HG02798 (cell line): ENCODE results near the gene KIF4B.
"Not testable (repeated sequence)": the region's sequence is repeated elsewhere in the genome, so short reads cannot be mapped to it uniquely, and the experiment has no call there.

ENCODE experiments used
- ATAC-seq: cut with Tn5 transposase; IDR thresholded peaks from one replicate; pipeline ENCODE4 v1.9.1; 2021; ENCODE audit warnings: mild to moderate bottlenecking; ENCODE audit not compliant: unreplicated experiment, poor library complexity

KIF4B gene

DNA sequence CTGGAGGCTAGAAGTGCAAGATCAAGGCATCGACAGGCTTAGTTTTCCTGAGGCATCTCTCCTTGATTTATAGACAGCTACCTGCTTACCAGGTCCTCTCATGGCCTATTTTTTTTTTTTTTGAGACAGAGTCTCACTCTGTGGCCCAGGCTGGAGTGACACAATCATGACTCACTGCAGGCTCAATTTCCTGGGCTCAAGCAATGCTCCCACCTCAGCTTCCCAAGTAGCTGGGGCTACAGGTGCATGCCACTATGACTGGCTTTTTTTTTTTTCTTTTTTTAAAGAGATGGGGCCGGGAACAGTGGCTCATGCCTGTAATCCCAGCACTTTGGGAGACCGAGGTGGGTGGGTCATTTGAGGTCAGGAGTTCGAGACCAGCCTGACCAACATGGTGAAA, 10.8 kb upstream of the KIF4B start:
- not testable (repeated sequence) for ATAC-seq

DNA sequence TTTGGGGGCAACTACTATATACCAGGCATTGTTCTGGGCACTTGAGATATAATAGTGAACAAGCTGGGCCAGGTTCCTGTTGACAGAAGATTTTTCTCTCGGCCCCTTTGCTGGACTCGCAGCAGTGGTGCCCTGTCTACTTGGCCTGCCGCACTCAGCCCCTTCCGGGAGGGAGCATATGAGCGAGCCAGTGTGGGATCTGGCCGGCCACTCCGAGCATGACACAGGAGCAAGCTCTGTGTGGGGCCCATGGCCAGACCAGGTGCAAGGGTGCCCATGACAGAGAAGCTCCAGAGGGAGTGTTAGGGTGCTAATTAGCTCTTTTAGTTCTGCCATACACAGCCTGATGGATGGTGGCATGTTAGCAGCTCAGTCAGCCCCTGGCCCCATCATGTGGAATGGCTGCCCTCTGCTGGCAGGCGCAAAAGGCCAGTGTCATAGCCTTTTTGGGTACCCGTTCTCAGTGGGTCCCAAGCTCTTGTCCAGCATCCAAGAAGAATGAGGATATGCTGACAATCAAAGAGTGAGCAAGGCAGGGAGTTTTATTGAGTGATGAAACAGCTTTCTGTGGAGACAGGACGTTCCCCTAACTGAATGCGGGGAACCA, 9.3 kb upstream of the KIF4B start:
- no peak for ATAC-seq

DNA sequence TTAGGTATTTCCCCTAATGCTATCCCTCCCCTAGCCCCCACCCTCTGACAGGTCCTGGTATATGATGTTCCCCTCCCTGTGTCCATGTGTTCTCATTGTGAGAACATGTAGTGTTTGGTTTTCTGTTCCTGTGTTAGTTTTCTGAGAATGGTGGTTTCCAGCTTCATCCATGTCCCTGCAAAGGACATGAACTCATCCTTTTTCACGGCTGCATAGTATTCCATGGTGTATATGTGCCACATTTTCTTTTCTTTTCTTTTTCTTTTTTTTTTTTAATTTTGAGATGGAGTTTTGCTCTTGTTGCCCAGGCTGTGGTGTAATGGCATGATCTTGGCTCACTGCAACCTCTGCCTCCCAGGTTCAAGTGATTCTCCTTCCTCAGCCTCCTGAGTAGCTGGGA, 7.3 kb upstream of the KIF4B start:
- ATAC-seq = not testable (repeated sequence)

DNA sequence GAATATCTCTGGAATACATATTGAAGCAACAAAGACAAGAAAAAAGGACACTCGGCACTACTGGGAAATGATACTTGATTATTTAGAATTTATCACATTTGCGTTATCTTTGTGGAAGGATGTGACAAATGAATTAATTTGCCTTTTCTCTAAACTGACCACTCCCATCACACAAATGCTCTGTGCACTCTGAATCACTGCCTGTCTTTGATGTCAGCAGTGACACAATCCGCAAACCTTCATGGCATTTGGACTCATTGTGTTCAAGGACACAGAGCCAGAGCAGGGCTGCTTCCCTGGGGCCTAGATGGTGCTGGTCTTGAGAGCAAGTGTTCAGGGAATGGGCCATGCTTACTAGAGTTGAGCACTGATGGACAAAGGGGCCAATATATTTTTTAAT, 4.9 kb upstream of the KIF4B start:
- ATAC-seq = no peak

DNA sequence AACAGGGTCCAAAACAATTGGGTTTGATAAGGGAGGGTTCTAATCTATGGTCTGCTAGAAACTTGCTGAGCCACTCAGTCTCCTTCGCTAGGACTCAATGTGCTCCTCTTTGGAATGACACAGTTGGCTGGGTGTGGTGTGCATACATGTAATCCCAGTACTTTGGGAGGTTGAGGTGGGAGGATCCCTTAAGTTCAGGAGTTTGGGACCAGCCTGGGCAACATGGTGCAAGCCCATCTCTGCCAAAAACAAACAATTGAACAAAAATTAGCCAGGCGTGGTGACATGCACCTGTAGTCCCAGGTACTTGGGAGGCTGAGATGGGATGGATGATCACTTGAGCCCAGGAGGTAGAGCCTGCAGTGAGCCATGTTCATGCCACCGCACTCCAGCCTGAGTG, 2.7 kb upstream of the KIF4B start:
- no peak for ATAC-seq

DNA sequence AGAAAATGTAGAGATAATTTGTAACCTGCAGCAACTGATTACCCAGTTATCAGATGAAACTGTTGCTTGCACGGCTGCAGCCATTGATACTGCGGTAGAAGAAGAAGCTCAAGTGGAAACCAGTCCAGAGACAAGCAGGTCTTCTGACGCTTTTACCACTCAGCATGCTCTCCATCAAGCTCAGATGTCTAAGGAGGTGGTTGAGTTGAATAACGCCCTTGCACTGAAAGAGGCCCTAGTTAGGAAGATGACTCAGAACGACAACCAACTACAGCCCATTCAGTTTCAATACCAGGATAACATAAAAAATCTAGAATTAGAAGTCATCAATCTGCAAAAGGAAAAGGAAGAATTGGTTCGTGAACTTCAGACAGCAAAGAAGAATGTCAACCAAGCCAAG, 1.7 kb downstream of the KIF4B start:
- ATAC-seq = no peak

DNA sequence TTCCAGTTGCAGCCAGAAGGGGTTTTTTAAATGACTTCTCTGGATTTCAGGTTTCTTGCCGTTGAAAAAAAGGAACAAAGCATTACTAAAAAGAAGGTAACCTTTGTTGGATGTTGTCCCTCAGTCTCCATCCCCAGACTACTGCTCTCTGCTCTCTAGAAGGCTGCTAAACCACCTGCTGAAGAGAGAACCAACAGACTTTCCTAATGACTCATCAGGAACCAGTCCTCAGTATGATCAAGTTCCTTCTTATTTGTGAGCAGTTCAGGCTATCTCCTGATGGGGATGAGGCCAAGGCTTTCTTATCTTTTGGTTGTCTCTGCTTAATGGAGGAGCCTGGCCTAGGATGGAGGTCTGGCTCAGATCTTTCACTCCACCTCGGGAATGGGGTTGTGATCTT, 4.1 kb downstream of the KIF4B start:
- peak; percentile 97 for ATAC-seq

DNA sequence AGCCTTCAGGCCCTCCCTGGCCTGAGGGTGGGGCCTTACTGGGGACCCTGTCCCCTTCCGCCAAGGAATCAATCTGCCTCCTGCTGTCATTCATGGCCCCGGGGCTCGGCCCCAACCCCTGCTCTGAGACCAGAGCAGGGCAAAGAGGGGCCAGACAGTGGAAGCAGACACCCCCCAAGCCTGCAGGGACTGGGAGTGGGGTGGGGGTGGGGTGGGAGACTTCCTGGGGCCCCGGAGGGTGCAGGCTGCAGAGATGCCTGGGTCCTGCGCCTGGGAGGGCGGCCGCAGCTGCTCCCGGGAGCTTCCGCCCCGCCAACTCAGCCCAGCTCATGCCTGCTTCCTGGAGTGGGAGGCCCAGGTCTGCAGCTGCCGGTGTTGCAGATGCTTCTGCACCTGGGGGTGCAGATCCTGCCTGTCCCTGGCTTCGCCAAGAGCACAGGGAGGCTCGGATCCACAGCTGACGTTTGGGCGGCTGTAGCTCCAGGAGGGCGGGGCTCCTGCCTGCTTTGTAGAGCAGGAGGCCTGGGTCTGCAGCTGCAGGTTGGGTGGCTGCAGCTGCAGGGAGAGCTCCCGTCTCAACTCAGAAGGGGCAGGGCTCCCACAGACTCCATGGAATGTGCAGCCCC, 6.2 kb downstream of the KIF4B start:
- ATAC-seq = no peak

DNA sequence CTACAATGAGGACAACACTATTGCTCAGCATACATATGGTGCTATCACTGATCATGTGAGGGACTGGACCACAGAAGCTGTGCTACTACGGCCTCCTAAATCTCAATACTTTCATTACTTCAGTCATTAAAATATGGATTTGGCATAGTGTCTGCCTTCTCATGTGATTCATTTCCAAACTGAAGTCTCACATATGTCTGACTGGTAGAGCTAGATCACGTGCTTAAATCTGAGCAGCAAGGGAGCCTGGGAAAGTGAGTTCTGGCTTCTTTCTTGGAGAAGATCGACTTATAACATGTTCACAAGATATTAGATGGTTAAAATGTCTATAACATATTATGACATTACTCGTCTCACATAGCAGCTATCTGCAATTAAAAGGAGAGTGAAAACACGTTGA, 8.3 kb downstream of the KIF4B start:
- no peak for ATAC-seq

DNA sequence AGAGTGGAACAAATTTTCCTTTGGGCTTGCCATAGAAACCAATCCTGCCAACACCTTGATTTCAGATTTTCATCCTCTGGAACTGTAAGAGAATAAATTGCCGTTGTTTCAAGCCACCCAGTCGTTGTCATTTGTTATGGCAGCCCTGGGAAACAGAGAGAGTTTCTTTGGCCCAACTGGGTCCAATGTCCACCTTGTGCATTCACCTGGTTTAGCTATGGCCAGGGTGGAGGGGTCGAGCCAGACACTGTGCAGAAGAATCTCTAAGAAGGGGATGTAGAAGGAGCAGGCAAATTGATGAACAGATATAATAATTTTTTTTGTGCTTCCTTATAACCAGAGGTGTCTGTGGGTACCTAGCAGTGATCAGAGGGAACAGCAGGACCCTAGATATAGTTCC, 9.8 kb downstream of the KIF4B start:
- no peak for ATAC-seq

DNA sequence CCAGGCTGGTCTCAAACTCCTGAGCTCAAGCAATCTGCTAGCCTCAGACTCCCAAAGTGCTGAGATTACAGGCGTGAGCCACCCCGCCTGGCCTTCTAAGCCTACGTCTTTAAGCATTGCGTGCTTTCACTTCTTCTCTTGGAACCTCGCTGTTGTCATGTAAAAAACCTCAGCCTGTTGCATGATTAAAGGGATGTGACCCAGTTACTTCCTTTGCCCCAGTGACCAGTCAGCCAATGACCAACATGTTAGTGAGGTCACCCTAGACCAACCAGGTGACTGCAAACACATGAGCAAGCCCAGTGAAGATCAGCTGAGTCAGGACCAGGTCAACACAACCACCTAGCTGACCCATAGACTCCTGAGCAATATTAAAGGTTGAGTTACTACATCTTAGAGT, 10.5 kb downstream of the KIF4B start:
- no peak for ATAC-seq

DNA sequence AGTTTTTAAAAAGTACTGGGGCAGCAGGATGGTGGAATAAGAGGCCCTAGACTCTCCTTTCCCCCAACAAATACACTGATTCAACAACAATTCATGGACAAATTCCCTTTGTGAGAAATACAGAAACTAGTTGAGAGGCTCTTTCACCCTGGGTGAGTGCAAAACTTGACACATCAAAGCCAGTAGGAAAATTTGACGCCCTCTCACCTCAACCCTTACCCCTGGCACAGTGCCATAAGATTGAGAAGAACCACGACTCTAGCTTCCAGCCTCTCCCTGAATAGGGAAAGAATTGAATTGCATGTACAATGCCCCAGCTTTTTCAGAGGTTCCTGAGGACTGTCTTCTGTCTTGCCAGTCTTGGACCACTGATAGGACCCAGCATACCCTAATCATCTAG, 12.3 kb downstream of the KIF4B start:
- no peak for ATAC-seq

DNA sequence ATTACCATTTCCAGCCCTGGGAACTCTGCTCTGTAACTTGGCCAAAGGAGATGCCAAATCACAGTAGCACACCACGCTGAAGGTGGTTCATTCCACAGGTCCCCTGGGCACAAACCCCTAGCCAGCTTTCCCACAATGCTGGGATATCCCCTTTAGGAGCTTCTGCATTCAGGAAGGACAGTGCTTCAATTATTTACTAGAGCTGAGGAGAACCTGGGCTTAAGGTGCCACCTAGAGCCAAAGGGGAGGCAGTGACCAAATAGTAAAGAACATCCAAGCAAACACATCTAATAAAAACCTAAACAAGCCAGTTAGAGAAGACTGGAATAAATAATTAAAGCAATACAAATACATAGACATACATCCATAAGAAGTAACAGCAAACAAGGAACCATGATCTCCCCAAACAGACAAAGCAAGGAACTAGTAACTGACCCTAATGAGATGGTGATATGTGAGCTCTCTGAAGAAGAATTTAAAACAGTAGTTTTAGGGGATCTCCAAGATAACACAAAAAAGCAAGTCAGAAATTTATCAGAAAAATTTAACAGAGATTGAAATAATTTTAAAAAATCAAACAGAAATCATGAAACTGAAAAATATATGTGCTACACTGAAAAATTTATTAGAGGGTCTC, 14.6 kb downstream of the KIF4B start:
- ATAC-seq = no peak

DNA sequence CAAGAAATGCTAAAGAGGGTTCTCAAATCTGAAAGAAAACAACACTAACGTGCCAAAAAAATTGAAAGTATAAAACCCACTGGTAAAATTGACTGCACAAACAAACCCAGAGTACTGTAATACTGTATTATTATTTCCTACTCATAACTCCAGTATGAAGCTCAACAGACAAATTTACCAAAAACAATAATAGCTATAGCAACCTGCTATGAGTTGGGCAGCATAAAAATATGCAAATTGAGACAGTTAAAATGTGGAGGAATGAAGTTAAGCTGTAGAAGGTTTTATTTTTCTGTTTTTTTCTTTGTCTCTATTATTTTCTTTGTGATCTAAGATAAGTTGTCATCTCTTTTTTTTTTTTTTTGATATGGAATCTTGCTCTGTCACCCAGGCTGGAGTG, 15.7 kb downstream of the KIF4B start:
- ATAC-seq = no peak

DNA sequence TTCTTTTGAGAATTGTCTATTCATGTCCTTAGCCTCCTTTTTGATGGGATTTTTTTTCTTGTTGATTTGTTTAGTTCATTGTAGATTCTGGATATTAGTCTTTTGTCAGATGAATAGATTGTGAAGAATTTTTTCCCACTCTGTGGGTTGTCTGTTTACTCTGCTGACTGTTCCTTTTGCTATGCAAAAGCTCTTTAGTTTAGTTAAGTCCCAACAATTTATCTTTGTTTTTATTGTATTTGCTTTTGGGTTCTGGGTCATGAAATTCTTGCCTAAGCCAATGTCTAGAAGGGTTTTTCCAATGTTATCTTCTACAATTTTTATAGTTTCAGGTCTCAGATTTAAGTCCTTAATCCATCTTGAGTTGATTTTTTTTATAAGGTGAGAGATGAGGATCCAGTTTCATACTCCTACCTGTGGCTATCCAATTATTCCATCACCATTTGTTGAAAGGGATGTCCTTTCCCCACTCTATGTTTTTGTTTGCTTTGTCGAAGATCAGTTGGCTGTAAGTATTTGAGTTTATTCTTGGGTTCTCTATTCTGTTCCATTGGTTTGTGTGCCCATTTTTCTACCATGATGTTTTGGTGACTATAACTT, 20.7 kb downstream of the KIF4B start:
- ATAC-seq = not testable (repeated sequence)

DNA sequence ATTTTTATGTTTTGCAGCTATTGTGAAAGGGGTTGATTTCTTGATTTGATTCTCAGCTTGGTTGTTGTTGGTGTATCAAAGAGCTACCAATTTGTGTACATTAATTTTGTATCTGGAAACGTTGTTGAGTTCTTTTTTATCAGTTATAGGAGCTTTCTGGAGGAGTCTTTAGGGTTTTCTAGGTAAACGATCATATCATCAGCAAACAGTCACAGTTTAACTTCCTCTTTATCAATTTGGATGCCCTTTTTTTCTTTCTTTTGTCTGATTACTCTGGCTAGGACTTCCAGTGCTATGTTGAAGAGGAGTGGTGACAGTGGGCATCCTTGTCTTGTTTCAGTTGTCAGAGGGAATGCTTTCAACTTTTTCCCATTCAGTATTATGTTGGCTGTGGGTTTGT, 21.5 kb downstream of the KIF4B start:
- ATAC-seq = not testable (repeated sequence)

DNA sequence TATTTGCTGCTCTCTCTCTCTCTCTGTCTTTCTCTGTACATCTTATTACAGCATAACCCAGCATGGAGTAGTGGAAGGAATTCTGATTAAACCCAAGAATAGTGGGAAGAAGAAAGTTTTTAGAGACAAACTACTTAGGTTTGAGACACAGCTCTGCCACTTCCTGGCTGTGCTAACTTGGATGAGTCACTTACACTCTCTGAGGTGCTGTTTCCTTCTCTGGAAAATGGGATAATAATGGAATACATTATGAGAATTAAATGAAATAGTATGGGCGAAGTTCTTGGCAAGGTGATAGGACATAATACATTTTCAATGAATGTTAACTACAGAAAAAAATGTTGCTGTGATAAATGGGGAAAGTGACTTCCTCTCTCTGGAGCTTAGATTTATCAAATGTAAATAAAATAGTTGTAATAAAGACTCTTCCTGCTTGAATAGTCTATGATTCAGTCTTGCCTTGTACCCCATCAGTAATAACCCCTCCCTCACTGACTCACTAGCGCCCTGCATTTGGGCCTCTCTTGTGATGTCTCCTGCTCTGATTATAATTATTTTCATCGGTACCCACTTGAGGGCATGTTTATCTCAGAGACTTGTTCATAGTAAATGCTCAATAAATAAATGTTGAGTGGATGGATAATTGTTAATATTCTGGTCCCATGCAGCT, 27.6 kb downstream of the KIF4B start:
- ATAC-seq = no peak

DNA sequence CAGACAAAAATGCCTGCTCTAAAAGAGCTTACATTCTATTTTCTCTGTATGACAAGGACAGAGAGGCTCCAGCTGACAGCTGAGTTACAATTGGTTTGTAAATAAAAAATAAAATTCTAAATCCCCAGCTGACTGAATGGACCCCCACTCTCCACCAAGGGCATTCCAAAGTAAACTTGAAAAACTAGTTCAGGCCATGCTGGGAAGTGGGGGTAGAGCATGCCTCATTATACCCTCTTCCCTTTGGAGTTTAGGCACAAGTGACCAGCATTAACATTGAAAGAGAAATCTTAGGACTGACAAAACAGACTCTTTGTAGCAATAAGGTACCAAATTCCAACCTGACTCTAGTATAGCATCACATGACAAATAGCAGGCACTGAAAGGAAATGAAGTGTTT, 31.0 kb downstream of the KIF4B start:
- no peak for ATAC-seq

DNA sequence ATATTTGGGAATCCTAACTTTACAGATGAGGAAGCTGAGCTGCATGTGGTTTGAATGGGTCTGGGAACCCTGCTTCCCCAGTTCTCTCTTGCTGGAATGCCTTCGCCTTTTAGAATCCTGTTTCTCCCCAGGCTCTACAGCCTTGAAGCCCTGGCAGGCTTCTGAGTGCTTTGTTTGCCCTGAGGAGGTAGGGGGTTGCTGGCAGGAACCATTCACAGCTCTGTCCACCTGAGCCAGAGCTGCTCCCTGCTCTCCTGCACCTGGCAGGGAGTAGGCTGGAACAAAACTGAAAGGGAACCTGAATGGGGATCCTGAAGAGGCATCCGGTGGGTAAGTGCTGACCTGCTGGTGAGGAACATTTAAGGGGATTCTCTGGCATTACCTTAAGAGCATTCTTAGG, 33.0 kb downstream of the KIF4B start:
- ATAC-seq = no peak

DNA sequence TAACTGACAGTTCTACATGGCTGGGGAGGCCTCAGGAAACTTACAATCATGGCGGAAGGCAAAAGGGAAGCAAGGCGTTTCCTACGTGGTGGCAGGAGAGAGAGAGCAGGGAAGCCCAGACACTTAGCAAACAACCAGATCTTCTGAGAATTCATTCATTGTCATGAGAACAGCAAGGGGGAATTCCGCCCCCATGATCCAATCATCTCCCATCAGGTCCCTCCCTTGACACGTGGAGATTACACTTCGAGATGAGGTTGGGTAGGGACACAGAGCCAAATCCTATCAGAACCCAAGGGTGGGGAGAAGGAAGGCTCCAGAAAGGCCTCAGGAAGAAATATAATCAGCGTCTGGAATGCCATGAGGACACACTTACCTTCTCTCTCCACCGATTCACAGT, 34.3 kb downstream of the KIF4B start:
- ATAC-seq = no peak
